ENCODE measurements around the gene STK32A.

DNA sequence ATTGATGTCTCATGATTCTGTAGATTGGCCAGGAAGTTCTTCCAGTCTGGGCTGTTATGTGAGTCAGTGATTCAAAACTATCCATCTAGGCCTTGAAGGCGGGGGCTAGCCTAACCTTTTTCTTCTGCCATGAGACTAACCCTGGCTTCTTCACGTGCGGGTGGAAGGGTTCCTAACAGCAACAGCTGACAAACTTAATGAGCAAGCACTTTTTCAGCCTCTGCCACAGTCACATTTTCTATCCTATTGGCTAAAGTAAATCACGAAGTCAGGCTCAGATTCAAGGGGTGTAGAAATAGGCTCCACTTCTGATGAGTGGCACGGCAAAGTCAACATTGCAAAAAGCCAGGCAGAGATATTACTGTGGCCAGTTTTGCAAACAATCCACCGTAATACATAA lies 68.4 kb downstream of the STK32A start:
- TF ChIP-seq, protein P1, sequence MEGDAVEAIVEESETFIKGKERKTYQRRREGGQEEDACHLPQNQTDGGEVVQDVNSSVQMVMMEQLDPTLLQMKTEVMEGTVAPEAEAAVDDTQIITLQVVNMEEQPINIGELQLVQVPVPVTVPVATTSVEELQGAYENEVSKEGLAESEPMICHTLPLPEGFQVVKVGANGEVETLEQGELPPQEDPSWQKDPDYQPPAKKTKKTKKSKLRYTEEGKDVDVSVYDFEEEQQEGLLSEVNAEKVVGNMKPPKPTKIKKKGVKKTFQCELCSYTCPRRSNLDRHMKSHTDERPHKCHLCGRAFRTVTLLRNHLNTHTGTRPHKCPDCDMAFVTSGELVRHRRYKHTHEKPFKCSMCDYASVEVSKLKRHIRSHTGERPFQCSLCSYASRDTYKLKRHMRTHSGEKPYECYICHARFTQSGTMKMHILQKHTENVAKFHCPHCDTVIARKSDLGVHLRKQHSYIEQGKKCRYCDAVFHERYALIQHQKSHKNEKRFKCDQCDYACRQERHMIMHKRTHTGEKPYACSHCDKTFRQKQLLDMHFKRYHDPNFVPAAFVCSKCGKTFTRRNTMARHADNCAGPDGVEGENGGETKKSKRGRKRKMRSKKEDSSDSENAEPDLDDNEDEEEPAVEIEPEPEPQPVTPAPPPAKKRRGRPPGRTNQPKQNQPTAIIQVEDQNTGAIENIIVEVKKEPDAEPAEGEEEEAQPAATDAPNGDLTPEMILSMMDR (IDR thresholded peaks at IDR 0.05), result no peak
- TF ChIP-seq POLR2A (IDR thresholded peaks at IDR 0.05), result no peak
